Neural cell (in vitro differentiated cells): ENCODE data around the gene PLXNA3. TPM values are rescaled to one million over a fixed set of nuclear protein-coding genes. Genes with fewer than 3 reads are reported as not detected.

Experiments
- H2AFZ ChIP-seq: fragments of 200-600, 300-800 bp; sonication (generic), shearing (Covaris generic); 2 replicates; pipeline ENCODE4 v1.6.0; 2014; ENCODE audit warnings: low read depth, mild to moderate bottlenecking, antibody characterized with exemption, low read length, moderate library complexity
- H3F3A ChIP-seq: fragments of 200-600 bp; shearing (Covaris generic); 2 replicates; pipeline ENCODE4 v1.6.1; 2016; ENCODE audit warnings: mild to moderate bottlenecking, moderate library complexity, mixed read lengths, antibody characterized with exemption, low read length; ENCODE audit not compliant: insufficient read depth, poor library complexity, severe bottlenecking
- H3K27ac ChIP-seq: fragments of 200-600, 300-800 bp; sonication (generic), shearing (Covaris generic); 2 replicates; pipeline ENCODE4 v1.5.1; 2014; ENCODE audit warnings: mild to moderate bottlenecking, low read length, moderate library complexity
- H3K27me3 ChIP-seq: fragments of 300-800, 200-600 bp; sonication (generic), shearing (Covaris generic); 2 replicates; pipeline ENCODE4 v1.6.0; 2014; ENCODE audit warnings: mild to moderate bottlenecking, low read depth, low read length, moderate library complexity; ENCODE audit not compliant: insufficient read depth
- H3K36me3 ChIP-seq: fragments of 300-800, 200-600 bp; sonication (generic), shearing (Covaris generic); 2 replicates; pipeline ENCODE4 v1.5.1; 2014; ENCODE audit warnings: mild to moderate bottlenecking, antibody characterized with exemption, low read length, moderate library complexity; ENCODE audit not compliant: insufficient read depth
- H3K4me2 ChIP-seq: fragments of 300-800, 200-600 bp; sonication (generic), shearing (Covaris generic); 2 replicates; pipeline ENCODE4 v1.6.0; 2014; ENCODE audit warnings: mild to moderate bottlenecking, low read length
- H3K4me3 ChIP-seq: fragments of 300-800, 200-600 bp; sonication (generic), shearing (Covaris generic); 2 replicates; pipeline ENCODE4 v1.5.1; 2014; ENCODE audit warnings: mild to moderate bottlenecking, low read length, moderate library complexity
- H3K79me2 ChIP-seq: fragments of 200-600 bp; shearing (Covaris generic); replicated peaks from 2 replicates; pipeline ENCODE4 v1.6.0; 2014; ENCODE audit warnings: mild to moderate bottlenecking, low read length, moderate library complexity; ENCODE audit not compliant: insufficient read depth
- H3K9ac ChIP-seq: fragments of 300-800, 200-600 bp; sonication (generic), shearing (Covaris generic); 2 replicates; pipeline ENCODE4 v1.6.1; 2016; ENCODE audit warnings: mild to moderate bottlenecking, low read length, mixed read lengths
- H3K9me2 ChIP-seq: fragments of 200-600 bp; shearing (Covaris generic); 2 replicates; pipeline ENCODE4 v1.6.1; 2016; ENCODE audit warnings: mild to moderate bottlenecking, low read length, mixed read lengths; ENCODE audit not compliant: insufficient read depth
- H3K9me3 ChIP-seq: fragments of 200-600, 300-800 bp; sonication (generic), shearing (Covaris generic); 2 replicates; pipeline ENCODE4 v1.6.1; 2016; ENCODE audit warnings: mild to moderate bottlenecking, mixed run types, low read length, moderate library complexity, mixed read lengths
- H4K20me1 ChIP-seq: fragments of 200-600 bp; shearing (Covaris generic); 2 replicates; pipeline ENCODE4 v1.6.1; 2016; ENCODE audit warnings: mild to moderate bottlenecking, mixed run types; ENCODE audit not compliant: insufficient read depth
- CTCF ChIP-seq: fragments of 450-650 bp; IDR thresholded peaks from 2 replicates; pipeline ENCODE4 v1.5.1; 2014; ENCODE audit warnings: antibody characterized with exemption, mild to moderate bottlenecking, moderate library complexity; ENCODE audit not compliant: poor library complexity, severe bottlenecking
- EP300 ChIP-seq: fragments of 450-650 bp; conservative IDR thresholded peaks from 2 replicates; pipeline ENCODE4 v1.6.1; 2014; ENCODE audit warnings: antibody characterized with exemption, mild to moderate bottlenecking, moderate library complexity; ENCODE audit not compliant: poor library complexity, severe bottlenecking
- EZH2 ChIP-seq: fragments of 200-600, 300-800 bp; shearing (Covaris generic), sonication (generic); IDR thresholded peaks from 2 replicates; pipeline ENCODE4 v1.6.1; 2014; ENCODE audit warnings: antibody characterized with exemption, low read length, borderline replicate concordance, mild to moderate bottlenecking; ENCODE audit not compliant: insufficient read depth, poor library complexity, severe bottlenecking
- MXI1 ChIP-seq: fragments of 450-650 bp; conservative IDR thresholded peaks from 2 replicates; pipeline ENCODE4 v1.6.1; 2014; ENCODE audit warnings: antibody characterized with exemption, mild to moderate bottlenecking; ENCODE audit not compliant: poor library complexity, severe bottlenecking
- POLR2AphosphoS5 ChIP-seq: IDR thresholded peaks from 2 replicates; pipeline ENCODE4 v1.6.1; 2012
- RAD21 ChIP-seq: fragments of 450-650 bp; conservative IDR thresholded peaks from 2 replicates; pipeline ENCODE4 v1.6.1; 2014; ENCODE audit warnings: antibody characterized with exemption, mild to moderate bottlenecking, moderate library complexity
- REST ChIP-seq: IDR thresholded peaks from 2 replicates; pipeline ENCODE4 v1.6.1; 2012; ENCODE audit warnings: borderline replicate concordance
- SMC3 ChIP-seq: fragments of 450-650 bp; conservative IDR thresholded peaks from 2 replicates; pipeline ENCODE4 v1.6.1; 2014; ENCODE audit warnings: antibody characterized with exemption, mild to moderate bottlenecking, moderate library complexity; ENCODE audit not compliant: poor library complexity
- TAF1 ChIP-seq: IDR thresholded peaks from 2 replicates; pipeline ENCODE4 v1.6.1; 2012; ENCODE audit warnings: low read depth
- polyA plus RNA-seq: library from polyadenylated mRNA; depleted of rRNA; stranded (reverse); fragments of >200 nt; gene quantifications from 2 replicates; pipeline ENCODE4 v1.2.3, GENCODE V29; 2014

The PLXNA3 gene
- polyA plus RNA-seq, 1 donor from 2014 or later: 17.2 TPM

- H4K20me1 ChIP-seq: no peaks in the 10 kb centered on the region
- peak overlapping the region; percentile 59 for H3K4me3 ChIP-seq
- no peak overlapping the region for H2AFZ ChIP-seq
- peak; percentile 74 for TF ChIP-seq POLR2AphosphoS5
- TF ChIP-seq EZH2: no peak
- TF ChIP-seq EP300: no peak
- TF ChIP-seq MXI1: peak; percentile 30
- no peak for TF ChIP-seq RAD21
- no peak for TF ChIP-seq SMC3
- no peak for TF ChIP-seq REST
- TF ChIP-seq CTCF: no peak
- no peak for TF ChIP-seq TAF1
- no peaks in the 10 kb centered on the region for H3K36me3 ChIP-seq
- no peaks in the 10 kb centered on the region for H3F3A ChIP-seq
- H3K79me2 ChIP-seq: peaks cover 20% of the 10 kb centered on the region
- no peaks in the 10 kb centered on the region for H3K9me3 ChIP-seq
- no peak overlapping the region for H3K4me2 ChIP-seq
- no peaks in the 10 kb centered on the region for H3K9me2 ChIP-seq
- H3K27ac ChIP-seq: peak overlapping the region; percentile 85
- no peaks in the 10 kb centered on the region for H3K27me3 ChIP-seq
- H3K9ac ChIP-seq: peak overlapping the region; percentile 87
These were observed 21.6 kb upstream of the PLXNA3 start for GRCh38 chrX:154436374-154436982.

- peak within 1 kb of the TSS; percentile 85 for H3K27ac ChIP-seq
These were observed 20.9 kb upstream of the PLXNA3 start, which contains the start of gene GDI1 for GRCh38 chrX:154436983-154437752. GDI1 (plus strand) TSS chrX:154437154; CDS start chrX:154437255, 101 bp downstream.

More at GRCh38 chrX:154436983-154437752, 20.9 kb upstream of the PLXNA3 start, which contains the start of gene GDI1:
- Histone ChIP-seq H3K9ac (peak within 1 kb of the TSS; percentile 87), H3K79me2 (peaks cover 20% of the 10 kb centered on the region), H3K9me3 (no peaks in the 10 kb centered on the region), H3K27me3 (no peaks in the 10 kb centered on the region), H3K4me3 (peak within 1 kb of the TSS; percentile 80), H3K9me2 (no peaks in the 10 kb centered on the region), H2AFZ (no peak within 1 kb of the TSS), H3K4me2 (peak within 1 kb of the TSS; percentile 68), H3F3A (no peaks in the 10 kb centered on the region), H3K36me3 (no peaks in the 10 kb centered on the region), H4K20me1 (no peaks in the 10 kb centered on the region)
- TF ChIP-seq REST (peak; percentile 96), EP300 (peak; percentile 8), EZH2 (no peak), MXI1 (peak; percentile 9), CTCF (no peak), TAF1 (peak; percentile 92), POLR2AphosphoS5 (peak; percentile 94)
